ENCODE measurements around the gene ATXN2.
"Not testable (repeated sequence)": the region's sequence is repeated elsewhere in the genome, so short reads cannot be mapped to it uniquely, and the experiment has no call there.

Gene ATXN2

GRCh38 chr12:111404362-111405148, 194.6 kb downstream of the ATXN2 start:
- no peak for DNase-seq (ENCODE audit: low spot score)

- DNase-seq (ENCODE audit: low spot score): not testable (repeated sequence)
Measured at GRCh38 chr12:111402490-111402824, 196.7 kb downstream of the ATXN2 start.
